GM04503 (cell line): ENCODE measurements around the gene EIF2S3B.
"Not testable (repeated sequence)": the region's sequence is repeated elsewhere in the genome, so short reads cannot be mapped to it uniquely, and the experiment has no call there.

Experiments used
- DNase-seq: peaks from one replicate; pipeline ENCODE4 v3.0.0-alpha.2; 2012; ENCODE audit warnings: low read depth

EIF2S3B gene

GRCh38 chr12:10505620-10506019 is at the start of gene EIF2S3B:
Gene EIF2S3B (plus strand): TSS chr12:10505890. CDS start chr12:10505903, 13 bp downstream.
- DNase-seq: no peak

GRCh38 chr12:10456856-10457255 is 48.8 kb upstream of the EIF2S3B start:
- DNase-seq: no peak

GRCh38 chr12:10457760-10458159 is 47.9 kb upstream of the EIF2S3B start:
- DNase-seq: no peak

- DNase-seq: no peak
Observed at GRCh38 chr12:10466311-10466710, 39.4 kb upstream of the EIF2S3B start.

GRCh38 chr12:10469701-10470100 is 36.0 kb upstream of the EIF2S3B start:
- no peak for DNase-seq

GRCh38 chr12:10472808-10473207 is 32.9 kb upstream of the EIF2S3B start:
- DNase-seq: not testable (repeated sequence)

GRCh38 chr12:10481901-10482300 is 23.8 kb upstream of the EIF2S3B start:
- not testable (repeated sequence) for DNase-seq

- not testable (repeated sequence) for DNase-seq
Observed at GRCh38 chr12:10487328-10487727, 18.4 kb upstream of the EIF2S3B start.

- DNase-seq: no peak
Observed at GRCh38 chr12:10491766-10492165, 13.9 kb upstream of the EIF2S3B start.

GRCh38 chr12:10497602-10498001 is 8.1 kb upstream of the EIF2S3B start:
- no peak for DNase-seq

- DNase-seq: no peak
Observed at GRCh38 chr12:10498042-10498441, 7.6 kb upstream of the EIF2S3B start.

GRCh38 chr12:10501030-10501429 is 4.7 kb upstream of the EIF2S3B start:
- DNase-seq: no peak

- no peak for DNase-seq
Observed at GRCh38 chr12:10503460-10503859, 2.2 kb upstream of the EIF2S3B start.

GRCh38 chr12:10511756-10512355 is 6.2 kb downstream of the EIF2S3B start:
- no peak for DNase-seq

- DNase-seq: no peak
Observed at GRCh38 chr12:10512798-10513197, 7.1 kb downstream of the EIF2S3B start.

- DNase-seq: no peak
Observed at GRCh38 chr12:10521555-10521954, 15.9 kb downstream of the EIF2S3B start.

GRCh38 chr12:10528174-10528953 is 22.7 kb downstream of the EIF2S3B start:
- DNase-seq: no peak

GRCh38 chr12:10529603-10530002 is 23.9 kb downstream of the EIF2S3B start:
- DNase-seq: no peak

GRCh38 chr12:10537721-10538120 is 32.0 kb downstream of the EIF2S3B start:
- DNase-seq: no peak

GRCh38 chr12:10540776-10541205 is 35.1 kb downstream of the EIF2S3B start:
- DNase-seq: peak; percentile 51

- DNase-seq: no peak
Observed at GRCh38 chr12:10543499-10543898, 37.8 kb downstream of the EIF2S3B start.

GRCh38 chr12:10551375-10551774 is 45.7 kb downstream of the EIF2S3B start:
- no peak for DNase-seq

GRCh38 chr12:10553148-10553547 is 47.5 kb downstream of the EIF2S3B start:
- no peak for DNase-seq
